Measurements from ENCODE around the gene WSB2.

The WSB2 gene

GRCh38 chr12:117994551-117995438, 66.2 kb downstream of the WSB2 start:
- DNase-seq (ENCODE audit: low spot score): no peak

- DNase-seq (ENCODE audit: low spot score): no peak
Measured at GRCh38 chr12:117986705-117987469, 74.1 kb downstream of the WSB2 start.

- no peak for DNase-seq (ENCODE audit: low spot score)
Measured at GRCh38 chr12:117985182-117985581, 75.8 kb downstream of the WSB2 start.

Data from CD4-positive, alpha-beta T cell treated with Interleukin-2 at 100 ng/mL for 4 hours (primary cell).